Measurements from ENCODE around the gene ANKRD44.

The ANKRD44 gene

GRCh38 chr2:197107291-197108269, 203.0 kb downstream of the ANKRD44 start:
- H3K4me3 ChIP-seq (ENCODE audit: low read depth, low read length): no peak overlapping the region

DNA sequence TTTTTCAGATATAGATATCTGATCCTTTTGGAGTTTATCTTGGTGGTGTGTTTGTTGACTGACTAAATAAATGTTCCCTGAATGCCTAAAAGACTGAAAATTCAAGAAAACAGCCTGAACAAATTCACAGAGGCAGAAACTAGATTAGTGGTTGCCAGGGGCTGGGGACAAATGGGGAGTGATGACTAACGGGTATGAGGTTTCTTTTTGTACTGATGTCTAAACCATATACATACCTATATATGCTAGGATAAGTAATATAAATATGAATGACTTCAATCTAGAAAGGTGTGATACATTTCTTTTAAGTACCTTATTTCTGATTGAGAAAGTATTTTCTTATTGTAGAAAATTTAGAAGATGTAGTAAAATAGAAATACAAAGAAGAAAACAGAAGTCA, 207.2 kb downstream of the ANKRD44 start:
- no peak overlapping the region for H3K4me3 ChIP-seq (ENCODE audit: low read depth, low read length)
- TF ChIP-seq CTCF (IDR thresholded peaks at IDR 0.05; ENCODE audit: borderline replicate concordance, insufficient read depth, low read depth, low read length): no peak

More at GRCh38 chr2:197107291-197108269, 203.0 kb downstream of the ANKRD44 start:
- TF ChIP-seq CTCF (IDR thresholded peaks at IDR 0.05; ENCODE audit: borderline replicate concordance, insufficient read depth, low read depth, low read length): no peak

GRCh38 chr2:197102231-197102630, 208.3 kb downstream of the ANKRD44 start:
- TF ChIP-seq CTCF (IDR thresholded peaks at IDR 0.05; ENCODE audit: borderline replicate concordance, insufficient read depth, low read depth, low read length): no peak

GRCh38 chr2:197101519-197101918, 209.1 kb downstream of the ANKRD44 start:
- TF ChIP-seq CTCF (IDR thresholded peaks at IDR 0.05; ENCODE audit: borderline replicate concordance, insufficient read depth, low read depth, low read length): no peak

More at GRCh38 chr2:197102231-197102630, 208.3 kb downstream of the ANKRD44 start:
- H3K4me3 ChIP-seq (ENCODE audit: low read depth, low read length): no peak overlapping the region

DNA sequence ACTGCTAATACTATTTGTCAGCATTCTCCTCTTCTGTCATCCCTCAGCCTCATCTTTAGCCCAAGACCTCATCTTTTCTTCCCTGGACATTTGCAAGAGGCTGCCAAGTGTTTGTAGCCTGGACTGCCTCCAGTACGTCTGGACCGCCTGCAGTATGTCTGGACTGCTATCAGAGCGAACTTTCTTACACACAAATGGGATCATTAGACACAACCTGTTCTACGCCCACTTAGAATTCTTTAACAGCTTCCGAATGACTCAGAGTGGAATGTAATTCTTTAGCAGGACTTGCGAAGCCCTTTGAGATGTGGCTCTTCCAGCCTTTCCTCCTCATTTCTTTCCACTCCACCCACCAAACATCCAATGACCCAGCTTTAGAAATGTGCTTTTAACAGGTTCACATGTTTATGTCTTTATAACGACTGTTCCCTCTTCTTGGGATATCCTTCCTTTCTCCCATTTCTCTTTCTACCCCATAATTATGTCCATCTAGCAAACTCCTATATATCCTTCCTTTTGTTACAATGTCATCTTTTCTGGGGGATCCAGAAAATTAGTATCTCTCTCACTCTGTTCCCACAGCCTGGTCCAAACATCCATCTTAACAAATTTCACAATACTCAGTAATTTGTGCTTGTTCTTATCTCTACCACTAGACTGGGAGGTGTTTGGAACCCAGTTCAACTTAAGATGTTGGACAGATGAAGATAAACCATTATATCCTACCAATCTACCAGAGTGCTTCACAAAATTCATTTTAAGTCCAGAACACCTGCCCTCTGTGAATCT, 212.8 kb downstream of the ANKRD44 start:
- TF ChIP-seq CTCF (IDR thresholded peaks at IDR 0.05; ENCODE audit: borderline replicate concordance, insufficient read depth, low read depth, low read length): no peak
- H3K4me3 ChIP-seq (ENCODE audit: low read depth, low read length): no peak overlapping the region

More at GRCh38 chr2:197101519-197101918, 209.1 kb downstream of the ANKRD44 start:
- no peak overlapping the region for H3K4me3 ChIP-seq (ENCODE audit: low read depth, low read length)

DNA sequence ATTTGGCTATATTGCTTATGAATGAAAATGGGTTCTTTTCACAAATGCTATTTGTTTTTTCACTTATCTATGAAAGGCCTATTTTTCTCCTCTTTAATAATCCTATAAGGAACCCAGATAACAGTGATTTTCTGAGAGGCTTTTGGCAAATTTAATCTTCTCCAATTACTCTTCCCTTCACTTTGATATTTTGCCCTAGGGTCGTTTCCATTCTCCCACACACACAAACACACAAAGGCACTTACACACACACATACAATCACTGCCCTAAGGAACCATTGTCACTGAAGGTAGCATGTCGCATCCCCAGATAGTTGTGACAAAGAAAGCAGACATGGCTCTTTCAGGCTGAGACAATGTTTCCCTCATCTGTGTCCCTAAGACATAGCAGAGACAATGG, 213.9 kb downstream of the ANKRD44 start:
- H3K4me3 ChIP-seq (ENCODE audit: low read depth, low read length): no peak overlapping the region
- no peak for TF ChIP-seq CTCF (IDR thresholded peaks at IDR 0.05; ENCODE audit: borderline replicate concordance, insufficient read depth, low read depth, low read length)

All from GM12875 (cell line).